GM12892 (cell line): Measurements from ENCODE around the gene ZNF774.

Experiments used
- POLR2A ChIP-seq: IDR thresholded peaks from 2 replicates; pipeline ENCODE4 v1.6.1; 2011; ENCODE audit warnings: low read depth, low read length, control low read depth
- POLR2AphosphoS5 ChIP-seq: IDR thresholded peaks from 2 replicates; pipeline ENCODE4 v1.6.1; 2011; ENCODE audit warnings: low read depth, low read length, control low read depth

- no peak for TF ChIP-seq POLR2A
- no peak for TF ChIP-seq POLR2AphosphoS5
These were observed 31.2 kb upstream of the ZNF774 start for GRCh38 chr15:90320885-90321278.
